PFSK-1 (cell line): ENCODE data around the gene SP110.

Source experiments
- FOXP2 ChIP-seq: optimal IDR thresholded peaks from 2 replicates; pipeline ENCODE3; 2011; ENCODE audit warnings: borderline replicate concordance, control low read depth, inconsistent platforms; ENCODE audit not compliant: insufficient read depth; ENCODE audit errors: extremely low read length, extremely low read depth
- POLR2AphosphoS5 ChIP-seq: IDR thresholded peaks from 2 replicates; pipeline ENCODE4 v1.6.1; 2012; ENCODE audit warnings: low read depth, mild to moderate bottlenecking, control low read depth, low read length, moderate library complexity
- REST ChIP-seq, 2 experiments: IDR thresholded peaks; 2 replicates each; pipeline versions ENCODE4 v1.6.1 to v1.8.0; 2011 to 2012; ENCODE audit warnings: low read depth in 2 of 2, low read length in 2 of 2, control low read depth in 1 of 2, inconsistent platforms in 1 of 2, mild to moderate bottlenecking in 1 of 2, moderate library complexity in 1 of 2; ENCODE audit not compliant: insufficient read depth in 1 of 2
- SIN3A ChIP-seq: IDR thresholded peaks from 2 replicates; pipeline ENCODE4 v1.6.1; 2012; ENCODE audit warnings: mild to moderate bottlenecking, low read length, moderate library complexity, borderline replicate concordance; ENCODE audit not compliant: insufficient read depth
- TAF1 ChIP-seq: IDR thresholded peaks from 2 replicates; pipeline ENCODE4 v1.6.1; 2012; ENCODE audit warnings: low read length, control low read depth, borderline replicate concordance; ENCODE audit not compliant: insufficient read depth

- TF ChIP-seq REST (IDR thresholded peaks at IDR 0.05; ENCODE audit: insufficient read depth in 1 of 2, low read depth in 2 of 2, low read length in 2 of 2) (no peak), SIN3A (no peak), POLR2AphosphoS5 (no peak), TAF1 (no peak), FOXP2 (no peak)
Measured at GRCh38 chr2:230129343-230129742, 90.4 kb downstream of the SP110 start.
